Stimulated activated naive CD8-positive, alpha-beta T cell treated with anti-CD3 and anti-CD28 coated beads, Interleukin-15, Interleukin-2, amounts not matched to agents 100 ng/mL and 50 ng/mL, for 24 hours (primary cell): ENCODE results near the gene SLC38A7.

ENCODE experiments used
- H3K27ac Mint-ChIP-seq: one replicate; pipeline ENCODE4 v1.8.0; 2021; ENCODE audit warnings: mild to moderate bottlenecking, mixed read lengths
- H3K27me3 Mint-ChIP-seq: one replicate; pipeline ENCODE4 v1.8.0; 2021; ENCODE audit warnings: mixed read lengths
- H3K36me3 Mint-ChIP-seq: one replicate; pipeline ENCODE4 v1.8.0; 2021; ENCODE audit warnings: low read depth, mixed read lengths
- H3K4me1 Mint-ChIP-seq: one replicate; pipeline ENCODE4 v1.8.0; 2021; ENCODE audit warnings: low read depth, mixed read lengths
- H3K4me3 Mint-ChIP-seq: one replicate; pipeline ENCODE4 v1.8.0; 2021; ENCODE audit warnings: mild to moderate bottlenecking, mixed read lengths
- H3K9me3 Mint-ChIP-seq: one replicate; pipeline ENCODE4 v1.8.0; 2021; ENCODE audit warnings: mixed read lengths

Gene SLC38A7

GRCh38 chr16:58684354-58685083 lies at the start of gene SLC38A7:
Gene SLC38A7, minus strand, starts transcription at chr16:58684770. Its CDS starts 4,644 bp downstream, at chr16:58680126.
- Mint-ChIP-seq H3K27me3 (peaks cover under 1% of the 10 kb centered on the region), H3K4me1 (peaks cover 21% of the 10 kb centered on the region), H3K9me3 (no peaks in the 10 kb centered on the region), H3K27ac (peak within 1 kb of the TSS; percentile 65), H3K36me3 (no peaks in the 10 kb centered on the region), H3K4me3 (peak within 1 kb of the TSS; percentile 88)

- H3K9me3 Mint-ChIP-seq: no peaks in the 10 kb centered on the region
- H3K4me1 Mint-ChIP-seq: peaks cover 39% of the 10 kb centered on the region
- peaks cover 36% of the 10 kb centered on the region for H3K36me3 Mint-ChIP-seq
- H3K4me3 Mint-ChIP-seq: peak within 1 kb of the TSS; percentile 100
- no peaks in the 10 kb centered on the region for H3K27me3 Mint-ChIP-seq
- H3K27ac Mint-ChIP-seq: peak within 1 kb of the TSS; percentile 99
These were observed 49.3 kb upstream of the SLC38A7 start, which contains the start of gene GOT2 for GRCh38 chr16:58733671-58734458. Gene GOT2, minus strand, starts transcription at chr16:58734316. Its CDS starts 88 bp downstream, at chr16:58734228.

- H3K27me3 Mint-ChIP-seq: no peaks in the 10 kb centered on the region
- peaks cover 38% of the 10 kb centered on the region for H3K36me3 Mint-ChIP-seq
- H3K4me1 Mint-ChIP-seq: peaks cover 39% of the 10 kb centered on the region
- peak overlapping the region; percentile 90 for H3K27ac Mint-ChIP-seq
- H3K9me3 Mint-ChIP-seq: no peaks in the 10 kb centered on the region
- H3K4me3 Mint-ChIP-seq: peak overlapping the region; percentile 100
These were observed 48.7 kb upstream of the SLC38A7 start for GRCh38 chr16:58733248-58733670.

GRCh38 chr16:58732545-58733247 lies 48.1 kb upstream of the SLC38A7 start:
- Mint-ChIP-seq H3K4me3 (peak overlapping the region; percentile 100), H3K4me1 (peaks cover 39% of the 10 kb centered on the region), H3K36me3 (peaks cover 38% of the 10 kb centered on the region), H3K27me3 (no peaks in the 10 kb centered on the region), H3K27ac (peak overlapping the region; percentile 90), H3K9me3 (no peaks in the 10 kb centered on the region)

- H3K4me3 Mint-ChIP-seq: no peak overlapping the region
- H3K4me1 Mint-ChIP-seq: peaks cover 39% of the 10 kb centered on the region
- H3K36me3 Mint-ChIP-seq: peaks cover 39% of the 10 kb centered on the region
- no peak overlapping the region for H3K27ac Mint-ChIP-seq
- H3K9me3 Mint-ChIP-seq: no peaks in the 10 kb centered on the region
- no peaks in the 10 kb centered on the region for H3K27me3 Mint-ChIP-seq
These were observed 46.3 kb upstream of the SLC38A7 start for GRCh38 chr16:58730724-58731370.

- Mint-ChIP-seq H3K9me3 (no peaks in the 10 kb centered on the region), H3K27ac (no peak overlapping the region), H3K36me3 (peaks cover 51% of the 10 kb centered on the region), H3K27me3 (no peaks in the 10 kb centered on the region), H3K4me3 (no peak overlapping the region), H3K4me1 (peaks cover 32% of the 10 kb centered on the region)
These were observed 43.4 kb upstream of the SLC38A7 start for GRCh38 chr16:58727796-58728568.

GRCh38 chr16:58727028-58727781 lies 42.6 kb upstream of the SLC38A7 start:
- Mint-ChIP-seq H3K9me3 (no peaks in the 10 kb centered on the region), H3K4me1 (peaks cover 25% of the 10 kb centered on the region), H3K27ac (no peak overlapping the region), H3K27me3 (no peaks in the 10 kb centered on the region), H3K36me3 (peaks cover 53% of the 10 kb centered on the region), H3K4me3 (no peak overlapping the region)

- H3K27me3 Mint-ChIP-seq: no peaks in the 10 kb centered on the region
- no peak overlapping the region for H3K4me3 Mint-ChIP-seq
- no peaks in the 10 kb centered on the region for H3K9me3 Mint-ChIP-seq
- H3K27ac Mint-ChIP-seq: no peak overlapping the region
- no peaks in the 10 kb centered on the region for H3K4me1 Mint-ChIP-seq
- H3K36me3 Mint-ChIP-seq: peaks cover 47% of the 10 kb centered on the region
These were observed 38.5 kb upstream of the SLC38A7 start for GRCh38 chr16:58723109-58723508.

GRCh38 chr16:58717994-58718393 lies 33.4 kb upstream of the SLC38A7 start:
- H3K27ac Mint-ChIP-seq: no peak overlapping the region
- no peak overlapping the region for H3K4me3 Mint-ChIP-seq
- H3K36me3 Mint-ChIP-seq: peaks cover 68% of the 10 kb centered on the region
- H3K4me1 Mint-ChIP-seq: no peaks in the 10 kb centered on the region
- no peaks in the 10 kb centered on the region for H3K27me3 Mint-ChIP-seq
- no peaks in the 10 kb centered on the region for H3K9me3 Mint-ChIP-seq

GRCh38 chr16:58716468-58716867 lies 31.9 kb upstream of the SLC38A7 start:
- Mint-ChIP-seq H3K27ac (no peak overlapping the region), H3K27me3 (no peaks in the 10 kb centered on the region), H3K4me1 (no peaks in the 10 kb centered on the region), H3K36me3 (peaks cover 73% of the 10 kb centered on the region), H3K9me3 (no peaks in the 10 kb centered on the region), H3K4me3 (no peak overlapping the region)

- Mint-ChIP-seq H3K36me3 (peaks cover 74% of the 10 kb centered on the region), H3K4me1 (no peaks in the 10 kb centered on the region), H3K9me3 (no peaks in the 10 kb centered on the region), H3K4me3 (no peak overlapping the region), H3K27ac (no peak overlapping the region), H3K27me3 (no peaks in the 10 kb centered on the region)
These were observed 29.2 kb upstream of the SLC38A7 start for GRCh38 chr16:58713742-58714141.

- H3K27me3 Mint-ChIP-seq: no peaks in the 10 kb centered on the region
- H3K9me3 Mint-ChIP-seq: no peaks in the 10 kb centered on the region
- no peak overlapping the region for H3K27ac Mint-ChIP-seq
- H3K36me3 Mint-ChIP-seq: peaks cover 65% of the 10 kb centered on the region
- H3K4me3 Mint-ChIP-seq: no peak overlapping the region
- no peaks in the 10 kb centered on the region for H3K4me1 Mint-ChIP-seq
These were observed 24.8 kb upstream of the SLC38A7 start for GRCh38 chr16:58709333-58709732.

GRCh38 chr16:58699151-58699550 lies 14.6 kb upstream of the SLC38A7 start:
- Mint-ChIP-seq H3K36me3 (peaks cover 5% of the 10 kb centered on the region), H3K4me1 (no peaks in the 10 kb centered on the region), H3K4me3 (no peak overlapping the region), H3K9me3 (no peaks in the 10 kb centered on the region), H3K27me3 (no peaks in the 10 kb centered on the region), H3K27ac (peak overlapping the region; percentile 19)
